Thyroid gland (tissue), 4 donors: ENCODE data around the gene ABL2. TPM values are rescaled to one million over a fixed set of nuclear protein-coding genes. Genes with fewer than 3 reads are reported as not detected.
"Not testable (repeated sequence)": the region's sequence is repeated elsewhere in the genome, so short reads cannot be mapped to it uniquely, and the experiment has no call there.

ENCODE experiments used
- DNase-seq, 2 donors: peaks; one replicate each; pipeline ENCODE4 v3.0.0-alpha.2; 2019
- H3K27ac ChIP-seq, 3 donors: fragments of 200-600 bp; sonication (generic); 1 replicate in 2 of 3; 2 replicates in 1 of 3; pipeline ENCODE4 v1.5.1; 2016 to 2019; ENCODE audit warnings: mild to moderate bottlenecking in 1 of 3, moderate library complexity in 1 of 3
- H3K27me3 ChIP-seq: fragments of 200-600 bp; sonication (generic); one replicate; pipeline ENCODE4 v1.5.1; 2019
- H3K36me3 ChIP-seq, 2 donors: fragments of 200-600 bp; sonication (generic); one replicate each; pipeline ENCODE4 v1.5.1; 2016 to 2019
- H3K4me1 ChIP-seq, 2 donors: fragments of 200-600 bp; sonication (generic); one replicate each; pipeline ENCODE4 v1.5.1; 2017 to 2019
- H3K4me3 ChIP-seq, 3 donors: fragments of 200-600 bp; sonication (generic); replicated peaks in 1 of 3; 1 replicate in 2 of 3; 2 replicates in 1 of 3; pipeline ENCODE4 v1.5.1; 2016; ENCODE audit warnings: mild to moderate bottlenecking in 1 of 3
- H3K9me3 ChIP-seq: fragments of 200-600 bp; sonication (generic); one replicate; pipeline ENCODE4 v1.5.1; 2017
- CTCF ChIP-seq, 6 experiments: fragments of 200-600 bp in 3 of 6; fragments of 450-650 bp in 3 of 6; sonication (generic) in 3 of 6; IDR thresholded peaks; one replicate each; pipeline ENCODE4 v1.5.1; 2016 to 2019; ENCODE audit warnings: antibody characterized with exemption in 6 of 6, mild to moderate bottlenecking in 2 of 6, inconsistent platforms in 1 of 6, moderate library complexity in 1 of 6
- POLR2A ChIP-seq, 2 donors: fragments of 450-650 bp; IDR thresholded peaks; one replicate each; pipeline ENCODE4 v1.6.1; 2017; ENCODE audit warnings: antibody characterized with exemption in 2 of 2, mild to moderate bottlenecking in 2 of 2, moderate library complexity in 1 of 2
- WGBS, 2 donors: methylation state at CpG; one replicate each; pipeline ENCODE4 v1.1.5; 2017; 5-methylcytosine and 5-hydroxymethylcytosine counted together
- intact Hi-C: fragments of 100-400 bp; cut with DNase I; formaldehyde crosslinking; loops from one replicate; pipeline ENCODE4 v1.15.1; 2023
- total RNA-seq, 4 donors: library from RNA; depleted of rRNA; stranded (reverse); fragments of >200 nt; gene quantifications; one replicate each; pipeline ENCODE4 v1.2.3, GENCODE V29; 2016

The ABL2 gene
- total RNA-seq, 4 donors from 2014 or later: 11.8 to 21.2 (median 18.9) TPM

- TF ChIP-seq POLR2A (IDR thresholded peaks at IDR 0.05) (no peak), CTCF (IDR thresholded peaks at IDR 0.05) (no peak)
- Histone ChIP-seq H3K27me3 (no peaks in the 10 kb centered on the region), H3K9me3 (no peaks in the 10 kb centered on the region), H3K36me3 (no peaks in the 10 kb centered on the region), H3K27ac (no peak overlapping the region), H3K4me1 (no peaks in the 10 kb centered on the region), H3K4me3 (no peak overlapping the region)
- 89 to 91% methylated on average over 9 of the region's 9 CpGs for WGBS, 2 donors
- intact Hi-C loops: no loop called here
- DNase-seq: no peak
These were observed 18.4 kb upstream of the ABL2 start for GRCh38 chr1:179247923-179248322.

GRCh38 chr1:179245426-179245825, 15.9 kb upstream of the ABL2 start:
- H3K9me3 ChIP-seq, H3K27me3 ChIP-seq, H3K27ac ChIP-seq, H3K4me1 ChIP-seq, intact Hi-C loops, H3K4me3 ChIP-seq, DNase-seq, H3K36me3 ChIP-seq: not testable (repeated sequence)
- 77 to 85% methylated on average over 2 of the region's 2 CpGs for WGBS, 2 donors

- 82 to 87% methylated on average over 5 of the region's 5 CpGs for WGBS, 2 donors
These were observed 12.1 kb upstream of the ABL2 start for GRCh38 chr1:179241530-179242097.

GRCh38 chr1:179237222-179237621, 7.7 kb upstream of the ABL2 start:
- Histone ChIP-seq H3K4me3 (no peak overlapping the region), H3K9me3 (no peaks in the 10 kb centered on the region), H3K27ac (no peak overlapping the region), H3K36me3 (no peaks in the 10 kb centered on the region), H3K27me3 (no peaks in the 10 kb centered on the region), H3K4me1 (no peaks in the 10 kb centered on the region)
- WGBS, 2 donors: 87 to 88% methylated on average over 4 of the region's 4 CpGs
- no peak for DNase-seq
- intact Hi-C loops: no loop called here
- TF ChIP-seq POLR2A (IDR thresholded peaks at IDR 0.05): no peak
- TF ChIP-seq CTCF (IDR thresholded peaks at IDR 0.05): no peak

More at GRCh38 chr1:179241530-179242097, 12.1 kb upstream of the ABL2 start:
- Histone ChIP-seq H3K4me1 (no peaks in the 10 kb centered on the region), H3K4me3 (no peak overlapping the region), H3K36me3 (no peaks in the 10 kb centered on the region), H3K27me3 (no peaks in the 10 kb centered on the region), H3K27ac (no peak overlapping the region), H3K9me3 (no peaks in the 10 kb centered on the region)
- DNase-seq: no peak
- intact Hi-C loops: no loop called here
- TF ChIP-seq CTCF (IDR thresholded peaks at IDR 0.05): no peak
- no peak for TF ChIP-seq POLR2A (IDR thresholded peaks at IDR 0.05)

GRCh38 chr1:179234863-179235262, 5.4 kb upstream of the ABL2 start:
- Histone ChIP-seq H3K4me3 (no peak overlapping the region), H3K36me3 (no peaks in the 10 kb centered on the region), H3K27me3 (no peaks in the 10 kb centered on the region), H3K27ac (no peak overlapping the region), H3K4me1 (no peaks in the 10 kb centered on the region), H3K9me3 (no peaks in the 10 kb centered on the region)
- WGBS, 2 donors: 100% methylated on average over 1 of the region's 1 CpG
- TF ChIP-seq POLR2A (IDR thresholded peaks at IDR 0.05): no peak
- no peak for TF ChIP-seq CTCF (IDR thresholded peaks at IDR 0.05)
- intact Hi-C loops: no loop called here
- DNase-seq: no peak

GRCh38 chr1:179231923-179232322, 2.4 kb upstream of the ABL2 start:
- no peaks in the 10 kb centered on the region for H3K4me1 ChIP-seq
- DNase-seq: no peak
- no peak for TF ChIP-seq POLR2A (IDR thresholded peaks at IDR 0.05)
- no peak for TF ChIP-seq CTCF (IDR thresholded peaks at IDR 0.05)
- intact Hi-C loops: no loop called here
- H3K36me3 ChIP-seq: no peaks in the 10 kb centered on the region
- no peak overlapping the region for H3K27ac ChIP-seq
- no peaks in the 10 kb centered on the region for H3K9me3 ChIP-seq
- no peaks in the 10 kb centered on the region for H3K27me3 ChIP-seq
- no peak overlapping the region for H3K4me3 ChIP-seq
- 95% methylated on average over 4 of the region's 4 CpGs for WGBS, 2 donors
